ENCODE data around the gene COPRS. TPM values are rescaled to one million over a fixed set of nuclear protein-coding genes. Genes with fewer than 3 reads are reported as not detected.

The COPRS gene
- total RNA-seq, 2 donors from 2014 or later = 72.2 to 83.8 TPM

GRCh38 chr17:31842195-31843069, 16.6 kb downstream of the COPRS start:
- H3K4me1 ChIP-seq = peaks cover 29% of the 10 kb centered on the region
- TF ChIP-seq POLR2A (IDR thresholded peaks at IDR 0.05) = no peak
- peak; percentile 91 to 98 (median 97) for TF ChIP-seq CTCF (IDR thresholded peaks at IDR 0.05)
- H3K4me3 ChIP-seq = no peak overlapping the region
- peak overlapping the region; percentile 30 to 73 (median 65) for H3K27ac ChIP-seq
- H3K36me3 ChIP-seq (replicated peaks in 1 of 2; ENCODE audit: insufficient read depth in 1 of 2, low read depth in 2 of 2) = no peaks in the 10 kb centered on the region
- 5 to 7% methylated on average over 20 to 22 of the region's 22 CpGs for WGBS, 2 donors
- intact Hi-C loops (cut with DNase I) = loop anchor here (5.0 kb wide), 2 partner anchors 280 to 405 kb away; no protein-coding TSS in a partner anchor
- no peaks in the 10 kb centered on the region for H3K9me3 ChIP-seq
- DNase-seq (peak; percentile 75 to 81 (median 78)), ATAC-seq (peak; percentile 88)
- no peaks in the 10 kb centered on the region for H3K27me3 ChIP-seq

GRCh38 chr17:31841850-31842194, 17.2 kb downstream of the COPRS start:
- ATAC-seq (peak; percentile 55), DNase-seq (peak in 3 of 4 donors; percentile 24 to 41 (median 36))
- H3K9me3 ChIP-seq = no peaks in the 10 kb centered on the region
- TF ChIP-seq CTCF (IDR thresholded peaks at IDR 0.05) (no peak), POLR2A (IDR thresholded peaks at IDR 0.05) (no peak)
- peaks cover 29% of the 10 kb centered on the region for H3K4me1 ChIP-seq
- H3K4me3 ChIP-seq = no peak overlapping the region
- H3K36me3 ChIP-seq (replicated peaks in 1 of 2; ENCODE audit: insufficient read depth in 1 of 2, low read depth in 2 of 2) = no peaks in the 10 kb centered on the region
- peak overlapping the region in 3 of 4 donors; percentile 61 to 73 (median 69) for H3K27ac ChIP-seq
- H3K27me3 ChIP-seq = no peaks in the 10 kb centered on the region
- 34 to 42% methylated on average over 5 of the region's 5 CpGs for WGBS, 2 donors
- intact Hi-C loops (cut with DNase I) = loop anchor here (5.0 kb wide), 2 partner anchors 280 to 405 kb away; no protein-coding TSS in a partner anchor

GRCh38 chr17:31838636-31839225, 20.3 kb downstream of the COPRS start:
- 62 to 75% methylated on average over 3 to 5 of the region's 5 CpGs for WGBS, 2 donors
- Histone ChIP-seq H3K4me1 (peaks cover 26% of the 10 kb centered on the region), H3K27me3 (no peaks in the 10 kb centered on the region), H3K36me3 (replicated peaks in 1 of 2; ENCODE audit: insufficient read depth in 1 of 2, low read depth in 2 of 2) (no peaks in the 10 kb centered on the region), H3K27ac (no peak overlapping the region), H3K9me3 (no peaks in the 10 kb centered on the region), H3K4me3 (no peak overlapping the region)
- TF ChIP-seq CTCF (IDR thresholded peaks at IDR 0.05) (no peak), POLR2A (IDR thresholded peaks at IDR 0.05) (no peak)
- no peak for DNase-seq
- intact Hi-C loops (cut with DNase I) = no loop called here
- ATAC-seq = no peak

GRCh38 chr17:31835984-31836383, 23.1 kb downstream of the COPRS start:
- intact Hi-C loops (cut with DNase I) = no loop called here
- TF ChIP-seq CTCF (IDR thresholded peaks at IDR 0.05) (no peak), POLR2A (IDR thresholded peaks at IDR 0.05) (no peak)
- H3K27me3 ChIP-seq = no peaks in the 10 kb centered on the region
- no peaks in the 10 kb centered on the region for H3K4me1 ChIP-seq
- H3K4me3 ChIP-seq = no peak overlapping the region
- DNase-seq = no peak
- H3K27ac ChIP-seq = no peak overlapping the region
- H3K9me3 ChIP-seq = no peaks in the 10 kb centered on the region
- WGBS, 2 donors = 80 to 81% methylated on average over 4 of the region's 4 CpGs
- no peaks in the 10 kb centered on the region for H3K36me3 ChIP-seq (replicated peaks in 1 of 2; ENCODE audit: insufficient read depth in 1 of 2, low read depth in 2 of 2)
- ATAC-seq = no peak

Measured in body of pancreas (tissue), 4 donors.